ENCODE results near the gene MT1E. TPM values are rescaled to one million over a fixed set of nuclear protein-coding genes. Genes with fewer than 3 reads are reported as not detected.
A peak's percentile ranks its signal among the peaks of the same experiment; 100 is the strongest.

MT1E gene
- total RNA-seq, 1 experiment from 2014 or later: not detected

DNA sequence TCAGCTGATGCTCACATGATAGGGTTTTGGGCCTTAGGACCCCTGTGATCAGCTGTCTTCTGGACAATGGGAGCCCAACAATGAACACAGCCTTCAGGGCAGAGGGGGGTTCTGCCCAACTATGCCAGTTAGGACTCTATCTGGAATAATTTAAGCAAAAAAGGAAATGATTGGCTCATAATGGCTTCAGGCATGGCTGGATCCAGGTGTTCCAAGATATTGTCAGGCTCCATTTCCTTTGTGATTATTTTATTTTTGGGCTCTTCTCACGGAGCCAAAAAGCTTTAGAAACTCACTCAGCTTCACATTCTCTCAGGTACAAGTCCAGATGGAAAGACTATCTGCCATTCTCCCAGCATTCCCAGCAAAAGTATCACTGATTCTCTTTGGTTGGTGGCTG, 20.1 kb upstream of the MT1E start:
- peaks cover 14% of the 10 kb centered on the region for H3F3A ChIP-seq (ENCODE audit: low read length, unreplicated experiment)
- H3K4me2 ChIP-seq (ENCODE audit: low read length): peak overlapping the region; percentile 93
- BruUV-seq (replicated peaks): no TSS peak
- H2AFZ ChIP-seq (ENCODE audit: low read length): no peak overlapping the region
- H4K20me1 ChIP-seq (ENCODE audit: low read length): no peaks in the 10 kb centered on the region
- H3K9me2 ChIP-seq (replicated peaks; ENCODE audit: low read length): no peaks in the 10 kb centered on the region
- intact Hi-C loops (cut with micrococcal nuclease): loop anchor here (5.0 to 10.0 kb wide), 3 partner anchors 49 to 182 kb away; partner anchors contain the start of genes MT1B, MT1F and MT1X
- no peaks in the 10 kb centered on the region for H3K36me3 ChIP-seq (ENCODE audit: low read depth, low read length)
- CTCF ChIA-PET: no interaction called here
- H3K4me1 ChIP-seq (ENCODE audit: insufficient read depth, low read length): peaks cover 45% of the 10 kb centered on the region
- H3K79me2 ChIP-seq (ENCODE audit: low read length): peaks cover 13% of the 10 kb centered on the region
- no peak overlapping the region; the same call in 1 of the 2 replicates for H3K4me3 ChIP-seq (ENCODE audit: low read length)
- H3K27ac ChIP-seq (ENCODE audit: low read length): peak overlapping the region; percentile 82
- DNase-seq: no peak
- no peaks in the 10 kb centered on the region for H3K27me3 ChIP-seq (ENCODE audit: low read length)
- no peak for TF ChIP-seq EZH2 (IDR thresholded peaks at IDR 0.05; ENCODE audit: low read length, unreplicated experiment)
- TF ChIP-seq, protein P1, sequence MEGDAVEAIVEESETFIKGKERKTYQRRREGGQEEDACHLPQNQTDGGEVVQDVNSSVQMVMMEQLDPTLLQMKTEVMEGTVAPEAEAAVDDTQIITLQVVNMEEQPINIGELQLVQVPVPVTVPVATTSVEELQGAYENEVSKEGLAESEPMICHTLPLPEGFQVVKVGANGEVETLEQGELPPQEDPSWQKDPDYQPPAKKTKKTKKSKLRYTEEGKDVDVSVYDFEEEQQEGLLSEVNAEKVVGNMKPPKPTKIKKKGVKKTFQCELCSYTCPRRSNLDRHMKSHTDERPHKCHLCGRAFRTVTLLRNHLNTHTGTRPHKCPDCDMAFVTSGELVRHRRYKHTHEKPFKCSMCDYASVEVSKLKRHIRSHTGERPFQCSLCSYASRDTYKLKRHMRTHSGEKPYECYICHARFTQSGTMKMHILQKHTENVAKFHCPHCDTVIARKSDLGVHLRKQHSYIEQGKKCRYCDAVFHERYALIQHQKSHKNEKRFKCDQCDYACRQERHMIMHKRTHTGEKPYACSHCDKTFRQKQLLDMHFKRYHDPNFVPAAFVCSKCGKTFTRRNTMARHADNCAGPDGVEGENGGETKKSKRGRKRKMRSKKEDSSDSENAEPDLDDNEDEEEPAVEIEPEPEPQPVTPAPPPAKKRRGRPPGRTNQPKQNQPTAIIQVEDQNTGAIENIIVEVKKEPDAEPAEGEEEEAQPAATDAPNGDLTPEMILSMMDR (conservative IDR thresholded peaks at IDR 0.05; ENCODE audit: low read depth, low read length): no peak
- TF ChIP-seq EZH2phosphoT487 (IDR thresholded peaks at IDR 0.05; ENCODE audit: borderline replicate concordance, low read length): no peak
- H3K9me3 ChIP-seq (ENCODE audit: low read length): no peaks in the 10 kb centered on the region
- H3K9ac ChIP-seq (ENCODE audit: low read length): no peak overlapping the region
- POLR2A ChIA-PET (ENCODE audit: unreplicated experiment): no interaction called here
- ATAC-seq: no peak

DNA sequence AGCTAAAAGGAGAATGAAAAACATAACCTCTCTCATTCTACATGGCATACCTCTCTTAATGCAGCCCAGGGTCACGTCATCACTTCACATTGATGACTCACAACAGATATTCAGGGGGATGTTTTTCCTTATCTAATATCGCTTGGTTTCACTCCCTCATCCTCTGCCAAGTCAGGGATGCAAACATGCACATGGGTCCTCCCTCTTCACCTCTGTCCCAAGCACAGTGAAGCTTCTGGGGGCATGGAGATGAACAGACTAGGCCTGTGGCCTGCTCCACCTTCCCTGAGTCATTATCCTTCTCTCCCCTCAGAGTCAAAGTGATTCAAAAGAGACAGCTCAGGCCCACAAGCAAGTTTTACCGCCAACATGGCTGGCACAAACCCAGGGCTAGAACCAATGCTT, 19.5 kb upstream of the MT1E start:
- peaks cover 51% of the 10 kb centered on the region for H3K4me1 ChIP-seq (ENCODE audit: insufficient read depth, low read length)
- H3K27me3 ChIP-seq (ENCODE audit: low read length): no peaks in the 10 kb centered on the region
- BruUV-seq (replicated peaks): no TSS peak

More for the DNA sequence above, 19.5 kb upstream of the MT1E start:
- peaks cover 16% of the 10 kb centered on the region for H3K79me2 ChIP-seq (ENCODE audit: low read length)
- no peaks in the 10 kb centered on the region for H3K9me3 ChIP-seq (ENCODE audit: low read length)
- H4K20me1 ChIP-seq (ENCODE audit: low read length): no peaks in the 10 kb centered on the region
- H3K9ac ChIP-seq (ENCODE audit: low read length): peak overlapping the region; percentile 37; the same call in 1 of the 2 replicates
- H3K4me2 ChIP-seq (ENCODE audit: low read length): peak overlapping the region; percentile 93
- no peak for TF ChIP-seq EZH2phosphoT487 (IDR thresholded peaks at IDR 0.05; ENCODE audit: borderline replicate concordance, low read length)
- TF ChIP-seq, protein P1 (conservative IDR thresholded peaks at IDR 0.05; ENCODE audit: low read depth, low read length): no peak
- no peak for TF ChIP-seq EZH2 (IDR thresholded peaks at IDR 0.05; ENCODE audit: low read length, unreplicated experiment)
- H3K36me3 ChIP-seq (ENCODE audit: low read depth, low read length): no peaks in the 10 kb centered on the region
- POLR2A ChIA-PET (ENCODE audit: unreplicated experiment): no interaction called here
- CTCF ChIA-PET: interaction anchor here (1.1 to 1.2 kb wide), 2 partner anchors 96 to 183 kb away, joined by 4 to 7 read pairs; no protein-coding TSS in a partner anchor
- intact Hi-C loops (cut with micrococcal nuclease): loop anchor here (2.0 to 10.0 kb wide), 4 partner anchors 21 to 181 kb away; partner anchors contain the start of genes MT1B, MT1F and MT1X
- no peak overlapping the region for H2AFZ ChIP-seq (ENCODE audit: low read length)
- DNase-seq (no peak), ATAC-seq (peak; percentile 0; the same call in 1 of the 2 replicates)
- H3K9me2 ChIP-seq (replicated peaks; ENCODE audit: low read length): no peaks in the 10 kb centered on the region
- H3K27ac ChIP-seq (ENCODE audit: low read length): peak overlapping the region; percentile 82
- peaks cover 14% of the 10 kb centered on the region for H3F3A ChIP-seq (ENCODE audit: low read length, unreplicated experiment)
- no peak overlapping the region; the same call in 1 of the 2 replicates for H3K4me3 ChIP-seq (ENCODE audit: low read length)

Data from PC-3 (cell line).